Renal cortex interstitium (tissue), 15 donors: ENCODE results near the gene TENT5A. TPM values are rescaled to one million over a fixed set of nuclear protein-coding genes. Genes with fewer than 3 reads are reported as not detected.
A peak's percentile ranks its signal among the peaks of the same experiment; 100 is the strongest.

Source experiments
- DNase-seq, 11 donors: peaks; one replicate each; pipeline ENCODE4 v3.0.0-alpha.2; 2013; ENCODE audit warnings: low read depth in 9 of 11, low spot score in 4 of 11; ENCODE audit errors: extremely low read depth in 1 of 11
- long read RNA-seq, 16 experiments: transcript quantifications; one replicate each; lab custom pipeline, GENCODE V29; 2026
- polyA plus RNA-seq, 3 donors: library from polyadenylated mRNA; unstranded; fragments of 120-200 nt; gene quantifications; one replicate each; pipeline ENCODE4 v1.2.1, GENCODE V29; 2013; ENCODE audit not compliant: insufficient read length in 3 of 3

TENT5A gene
- 1 to 10 TPM; 3.4 to 5.1 (median 4.5) TPM for polyA plus RNA-seq
- long read RNA-seq, donor 1, full-length matches to known transcripts: 3 of 3 reads
- long read RNA-seq, donor 1, partial matches to known transcripts: 0 of 3 reads
- long read RNA-seq, donor 1, other reads (novel, unspliced or antisense): 0 of 3 reads
- long read RNA-seq, donor 2, full-length matches to known transcripts: 2 of 2 reads
- long read RNA-seq, donor 2, partial matches to known transcripts: 0 of 2 reads
- long read RNA-seq, donor 2, other reads (novel, unspliced or antisense): 0 of 2 reads
- long read RNA-seq, donor 3, full-length matches to known transcripts: 3 of 3 reads
- long read RNA-seq, donor 3, partial matches to known transcripts: 0 of 3 reads
- long read RNA-seq, donor 3, other reads (novel, unspliced or antisense): 0 of 3 reads
- long read RNA-seq, donor 4: 0 reads
- long read RNA-seq, donor 5: 0 reads
- long read RNA-seq, donor 6, full-length matches to known transcripts: 2 of 2 reads
- long read RNA-seq, donor 6, partial matches to known transcripts: 0 of 2 reads
- long read RNA-seq, donor 6, other reads (novel, unspliced or antisense): 0 of 2 reads
- long read RNA-seq, donor 7, full-length matches to known transcripts: 1 of 1 reads
- long read RNA-seq, donor 7, partial matches to known transcripts: 0 of 1 reads
- long read RNA-seq, donor 7, other reads (novel, unspliced or antisense): 0 of 1 reads
- long read RNA-seq, donor 8: 0 reads
- long read RNA-seq, donor 9: 0 reads
- long read RNA-seq, donor 10, full-length matches to known transcripts: 1 of 1 reads
- long read RNA-seq, donor 10, partial matches to known transcripts: 0 of 1 reads
- long read RNA-seq, donor 10, other reads (novel, unspliced or antisense): 0 of 1 reads
- long read RNA-seq, donor 11, full-length matches to known transcripts: 1 of 1 reads
- long read RNA-seq, donor 11, partial matches to known transcripts: 0 of 1 reads
- long read RNA-seq, donor 11, other reads (novel, unspliced or antisense): 0 of 1 reads
- long read RNA-seq, donor 12: 0 reads
- long read RNA-seq, donor 13: 0 reads
- long read RNA-seq, donor 14, full-length matches to known transcripts: 1 of 1 reads
- long read RNA-seq, donor 14, partial matches to known transcripts: 0 of 1 reads
- long read RNA-seq, donor 14, other reads (novel, unspliced or antisense): 0 of 1 reads
- long read RNA-seq, donor 15: 0 reads
- long read RNA-seq, donor 16, full-length matches to known transcripts: 2 of 2 reads
- long read RNA-seq, donor 16, partial matches to known transcripts: 0 of 2 reads
- long read RNA-seq, donor 16, other reads (novel, unspliced or antisense): 0 of 2 reads

GRCh38 chr6:81752084-81752920, at the start of gene TENT5A:
TSS of gene TENT5A (minus strand) at chr6:81752681. CDS start at chr6:81752141, 540 bp downstream.
- peak in 10 of 11 donors; percentile 61 to 80 (median 70) for DNase-seq

- DNase-seq: no peak
Observed at GRCh38 chr6:81801489-81801888, 49.0 kb upstream of the TENT5A start.

- no peak for DNase-seq
Observed at GRCh38 chr6:81800666-81801065, 48.2 kb upstream of the TENT5A start.

- DNase-seq: no peak
Observed at GRCh38 chr6:81799323-81799722, 46.8 kb upstream of the TENT5A start.

GRCh38 chr6:81797591-81797990, 45.1 kb upstream of the TENT5A start:
- no peak for DNase-seq

GRCh38 chr6:81795890-81796289, 43.4 kb upstream of the TENT5A start:
- DNase-seq: no peak

GRCh38 chr6:81793821-81794475, 41.5 kb upstream of the TENT5A start:
- DNase-seq: no peak

GRCh38 chr6:81792826-81793225, 40.3 kb upstream of the TENT5A start:
- no peak for DNase-seq

- DNase-seq: no peak
Observed at GRCh38 chr6:81791756-81792155, 39.3 kb upstream of the TENT5A start.

GRCh38 chr6:81790034-81790433, 37.6 kb upstream of the TENT5A start:
- no peak for DNase-seq

- DNase-seq: no peak
Observed at GRCh38 chr6:81789291-81789690, 36.8 kb upstream of the TENT5A start.

GRCh38 chr6:81788748-81789147, 36.3 kb upstream of the TENT5A start:
- no peak for DNase-seq

- no peak for DNase-seq
Observed at GRCh38 chr6:81787313-81788068, 35.0 kb upstream of the TENT5A start.

- DNase-seq: no peak
Observed at GRCh38 chr6:81786150-81786549, 33.7 kb upstream of the TENT5A start.

- no peak for DNase-seq
Observed at GRCh38 chr6:81785377-81785776, 32.9 kb upstream of the TENT5A start.

- DNase-seq: no peak
Observed at GRCh38 chr6:81783893-81784292, 31.4 kb upstream of the TENT5A start.

GRCh38 chr6:81781624-81782023, 29.1 kb upstream of the TENT5A start:
- DNase-seq: no peak
